Measurements from ENCODE around the gene PANK4.

PANK4 gene

DNA sequence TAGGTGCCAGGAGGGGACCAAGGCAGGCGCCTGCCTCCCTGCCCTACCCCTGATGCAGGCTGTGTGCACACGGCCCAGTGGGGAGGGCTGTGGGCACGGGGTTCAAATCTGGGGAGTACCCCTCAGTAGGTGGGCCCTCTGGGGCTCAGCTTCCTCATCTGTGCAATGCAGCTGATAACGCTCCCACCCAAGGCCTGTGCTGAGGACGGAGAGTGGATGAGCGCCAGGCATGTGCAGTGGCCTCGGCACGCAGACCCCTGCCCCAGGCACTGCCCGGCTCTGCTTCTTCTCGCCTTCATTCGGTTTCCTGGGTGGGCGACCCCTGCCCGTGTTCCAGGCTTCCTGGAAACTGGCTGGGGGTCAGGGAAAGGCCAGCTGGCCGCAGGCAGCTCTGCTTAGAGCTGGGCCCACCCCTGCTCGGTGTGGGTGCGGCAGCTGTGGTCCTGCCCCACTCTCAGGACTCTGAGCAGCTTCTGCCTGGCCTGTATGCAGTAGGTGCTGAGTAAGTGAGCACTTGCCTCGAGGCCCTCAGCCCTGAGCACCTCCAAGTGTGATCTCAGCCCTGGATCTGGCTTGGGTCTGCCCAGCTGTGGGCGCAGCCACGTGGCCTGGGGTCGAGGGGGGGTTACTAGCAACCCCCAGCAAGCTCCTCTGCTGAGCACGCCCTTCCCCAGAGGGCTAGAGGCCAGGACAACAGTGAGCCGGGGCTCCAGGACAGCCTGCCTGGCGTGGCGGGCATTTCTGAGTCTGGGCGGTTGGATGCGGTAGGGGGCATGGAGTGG is 17.9 kb upstream of the PANK4 start:
- DNase-seq, result no peak

DNA sequence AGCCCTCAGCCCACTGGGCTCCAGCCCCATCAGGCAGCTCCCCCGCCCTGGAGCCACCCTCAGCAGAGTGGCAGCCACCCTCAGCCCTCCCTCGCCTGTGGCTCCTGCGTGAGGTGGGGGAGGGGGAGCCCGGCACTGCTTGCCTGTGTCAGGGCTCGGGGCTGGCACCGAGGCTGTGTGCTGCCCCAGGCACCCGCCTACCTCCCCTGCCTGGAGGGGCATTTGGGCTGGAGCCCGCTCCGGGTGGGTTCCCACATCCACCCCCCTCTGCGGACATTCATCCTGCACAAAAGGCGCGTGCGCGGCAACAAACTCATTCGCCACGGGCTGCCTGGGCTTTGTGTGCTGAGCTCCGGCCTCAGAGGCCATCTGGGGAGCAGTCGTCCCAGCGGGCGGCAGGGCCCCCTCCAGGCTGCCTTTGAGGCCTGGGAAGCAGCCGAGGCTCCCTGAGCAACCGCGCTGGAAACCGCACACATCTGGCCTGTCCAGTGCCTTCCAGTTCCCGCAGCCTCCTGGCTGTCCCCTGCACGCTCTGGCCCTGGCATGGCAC is 17.2 kb upstream of the PANK4 start:
- no peak for DNase-seq

DNA sequence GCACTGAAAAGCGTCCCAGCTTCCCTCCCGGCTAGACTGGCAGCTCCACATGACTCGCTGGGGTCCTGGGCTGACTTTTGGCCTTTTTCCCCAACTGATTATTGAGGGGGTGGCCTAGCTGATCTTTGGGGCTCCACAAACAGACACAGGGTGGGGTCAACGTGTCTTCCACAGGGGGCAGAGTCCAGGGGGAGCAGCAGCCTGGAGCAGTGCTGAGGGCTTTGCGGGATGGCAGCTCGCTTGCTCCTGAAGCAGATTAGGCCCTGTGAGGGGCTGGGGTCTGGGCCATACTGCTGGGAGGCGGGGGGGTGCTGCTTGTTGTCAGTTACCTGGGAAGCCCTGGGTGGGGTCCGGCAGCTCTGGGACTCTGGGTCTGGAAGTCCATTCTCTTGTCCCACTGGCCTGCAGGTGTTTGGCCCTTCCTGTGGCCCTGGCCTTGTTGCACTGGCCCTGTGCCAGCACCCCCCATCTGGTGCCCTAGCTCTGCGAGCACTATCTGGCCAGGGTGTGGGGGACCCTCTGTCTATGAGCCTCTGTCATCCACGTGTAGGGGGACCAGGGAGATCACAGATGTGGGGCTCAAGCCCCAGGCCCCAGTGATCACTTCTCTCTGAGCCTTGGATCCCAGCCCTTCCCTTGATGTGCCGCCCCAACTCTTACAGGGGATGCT is 16.0 kb upstream of the PANK4 start:
- DNase-seq, result no peak

DNA sequence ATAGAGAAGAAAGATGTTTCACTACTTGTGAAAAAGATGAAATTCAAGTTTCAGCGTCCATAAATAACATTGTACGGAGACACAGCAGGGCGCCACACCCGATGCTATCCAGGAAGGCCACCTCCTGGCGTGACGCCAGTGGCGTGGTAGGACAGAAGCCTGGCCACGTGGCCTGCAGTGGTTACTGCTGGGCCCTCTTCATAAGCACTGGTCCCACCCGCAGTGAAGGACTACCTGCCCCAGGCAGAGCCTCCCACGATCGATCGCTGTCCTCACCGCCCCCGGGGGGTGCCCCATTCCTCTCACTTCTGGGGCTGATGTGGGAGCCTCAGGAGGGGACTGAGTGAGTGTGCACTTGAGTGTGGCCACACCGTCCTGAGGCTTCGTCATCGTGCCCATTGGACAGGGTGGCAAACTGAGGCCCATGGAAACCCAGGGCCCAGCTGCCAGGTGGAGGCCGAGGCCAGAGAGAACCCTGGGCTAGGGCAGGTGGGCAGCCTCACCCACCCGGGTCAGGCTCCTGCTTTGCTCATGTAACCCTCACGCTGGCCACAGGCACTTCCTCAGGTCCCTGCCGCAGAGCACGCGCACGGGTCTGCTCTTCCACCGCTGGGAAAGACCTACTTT is 15.3 kb upstream of the PANK4 start:
- no peak for DNase-seq

DNA sequence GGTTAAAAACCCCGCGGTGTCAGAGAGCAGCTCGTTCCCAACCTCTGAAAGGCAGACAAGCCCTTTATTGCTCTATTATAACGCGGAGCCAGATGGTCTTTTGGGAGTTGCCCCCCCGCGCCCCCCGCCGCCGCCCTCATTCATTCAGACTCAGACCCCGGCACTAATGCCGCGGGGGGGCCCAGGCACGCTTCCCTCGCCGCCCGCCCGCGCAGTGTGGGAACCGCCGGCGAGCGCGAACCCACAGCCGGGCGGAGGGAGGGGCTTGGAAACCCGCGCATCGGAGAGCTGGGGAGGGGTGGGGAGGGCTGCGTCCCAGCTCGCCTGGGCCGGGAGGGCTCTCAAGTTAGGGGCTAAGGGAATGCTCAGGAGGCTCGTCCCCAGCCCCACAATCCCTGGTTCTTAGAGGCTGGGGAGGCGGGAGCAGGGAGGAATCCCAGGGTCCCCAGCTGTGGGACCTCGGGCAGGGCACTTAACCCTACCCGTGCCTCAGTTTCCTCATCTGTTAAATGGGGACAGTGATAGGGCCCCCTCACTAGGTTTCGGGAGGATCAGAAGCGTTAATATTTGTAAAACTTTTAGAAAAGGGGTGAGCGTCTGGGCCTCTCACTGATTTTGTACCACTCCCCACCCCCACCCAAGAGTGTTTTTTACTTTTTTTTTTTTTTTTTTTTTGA is 14.6 kb upstream of the PANK4 start:
- peak; percentile 33 for DNase-seq

DNA sequence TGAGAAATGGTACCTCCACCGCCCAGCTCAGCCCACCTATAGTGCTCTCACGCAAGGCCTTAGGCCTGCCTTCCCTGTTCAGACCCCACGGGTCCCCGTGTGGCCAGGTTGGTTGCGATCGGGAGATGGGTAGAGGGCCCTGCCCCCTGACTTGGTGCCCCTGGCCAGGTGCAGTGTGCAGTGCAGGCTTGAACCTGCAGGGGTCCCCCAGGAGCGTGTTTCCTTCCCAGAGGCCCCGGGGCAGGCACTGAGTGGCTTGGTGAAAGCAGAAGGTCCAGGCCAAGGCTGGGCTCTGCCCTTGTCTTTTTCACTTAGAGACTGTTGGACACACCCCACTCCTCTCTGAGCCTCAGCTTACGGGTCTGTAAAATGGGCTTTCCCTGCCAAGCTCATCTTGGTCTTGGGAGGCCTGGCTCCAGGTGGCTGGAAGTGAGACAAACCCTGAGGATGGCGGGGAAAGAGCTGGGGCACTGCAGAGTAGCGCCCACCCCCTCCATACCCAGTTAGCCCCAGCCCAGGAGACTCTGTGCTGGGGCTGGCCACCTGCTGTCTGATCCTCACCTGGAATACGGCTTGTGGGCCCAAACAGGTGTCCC is 13.0 kb upstream of the PANK4 start:
- no peak for DNase-seq

DNA sequence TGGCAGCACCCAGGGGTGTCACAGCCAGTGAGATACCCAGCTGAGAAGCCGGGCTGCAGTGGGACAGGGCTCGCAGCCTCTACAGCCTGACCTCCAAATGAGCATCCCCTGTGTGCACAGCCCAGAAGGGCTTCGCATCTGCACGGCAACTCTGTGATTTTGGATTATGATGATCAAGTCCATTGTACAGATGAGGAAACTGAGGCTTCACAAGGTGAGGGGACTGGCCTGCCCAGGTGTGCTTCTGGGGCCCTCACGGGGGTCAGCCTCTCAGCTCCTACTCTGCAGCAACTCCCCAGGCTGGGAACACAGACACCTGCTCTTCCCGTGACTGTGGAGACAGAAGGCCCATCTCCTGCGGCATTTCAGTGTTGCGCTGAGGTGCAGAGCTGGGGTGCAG is 12.5 kb upstream of the PANK4 start:
- no peak for DNase-seq

DNA sequence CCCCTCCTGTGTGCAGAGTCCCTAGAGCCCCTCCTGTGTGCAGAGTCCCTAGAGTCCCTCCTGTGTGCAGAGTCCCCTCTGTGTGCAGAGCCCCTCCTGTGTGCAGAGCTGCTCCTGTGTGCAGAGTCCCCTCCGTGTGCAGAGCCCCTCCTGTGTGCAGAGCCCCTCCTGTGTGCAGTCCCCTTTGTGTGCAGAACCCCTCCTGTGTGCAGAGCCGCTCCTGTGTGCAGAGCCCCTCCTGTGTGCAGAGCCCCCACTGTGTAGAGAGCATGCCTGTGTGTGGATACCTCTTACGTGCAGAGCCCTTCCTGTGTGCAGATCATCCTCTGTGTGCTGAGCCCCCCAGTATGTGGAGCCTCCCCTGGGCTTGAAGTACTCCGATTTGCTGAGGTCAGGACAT is 12.0 kb upstream of the PANK4 start:
- DNase-seq, result no peak

DNA sequence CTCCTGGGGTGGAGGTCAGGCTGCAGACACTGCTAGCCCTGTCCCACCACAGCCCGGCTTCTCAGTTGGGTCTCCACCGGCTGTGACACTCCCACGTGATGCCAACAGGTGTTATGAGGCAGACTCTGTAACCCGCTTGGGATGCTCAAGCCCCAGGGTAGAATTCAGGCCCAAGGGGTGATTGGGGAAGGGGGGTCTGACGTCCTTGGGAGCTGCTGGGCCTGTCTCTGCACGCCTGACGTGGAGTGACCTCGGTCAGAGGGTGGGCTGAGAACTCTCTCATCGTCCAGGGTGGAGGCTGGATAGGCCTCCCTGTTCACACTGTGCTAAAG is 11.4 kb upstream of the PANK4 start:
- DNase-seq, result no peak

DNA sequence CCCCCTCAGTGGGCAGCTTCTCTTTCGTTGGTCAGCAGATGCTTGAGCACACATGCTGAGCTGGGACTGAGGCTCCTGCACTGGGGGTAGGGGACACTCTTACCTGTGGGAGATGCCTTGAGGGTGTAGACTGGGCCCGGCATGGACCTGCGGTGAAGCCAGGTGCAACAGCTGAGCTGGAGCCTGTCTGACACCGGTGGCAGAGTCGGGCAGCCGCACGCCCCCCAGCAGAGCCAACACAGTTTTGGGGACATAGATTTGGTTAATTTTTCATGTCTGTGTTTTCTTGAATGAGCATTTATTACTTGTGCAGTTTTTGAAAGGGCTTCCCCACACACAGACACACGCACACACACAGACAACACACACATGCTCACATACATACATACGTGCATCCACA is 9.6 kb upstream of the PANK4 start:
- no peak for DNase-seq

DNA sequence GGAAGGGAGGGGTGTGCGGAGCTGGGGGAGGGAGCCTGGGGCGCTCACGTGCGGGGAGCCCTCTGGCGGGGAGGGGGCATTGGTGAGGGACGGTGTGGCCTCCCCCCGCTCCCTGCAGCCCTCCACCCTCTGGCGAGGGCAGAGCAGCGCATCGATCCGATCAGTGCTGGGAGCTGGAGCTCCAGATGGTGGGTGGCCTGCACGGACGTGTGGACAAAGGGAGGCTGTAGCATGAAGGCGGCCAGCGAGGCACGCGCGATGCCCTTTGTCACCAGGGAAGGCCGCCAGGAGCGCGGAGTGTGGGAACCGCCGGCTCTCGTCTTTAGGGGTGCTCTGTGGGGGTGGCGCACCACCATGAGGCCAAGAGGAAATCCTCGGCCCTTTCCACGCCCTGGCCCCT is 9.1 kb upstream of the PANK4 start:
- no peak for DNase-seq

DNA sequence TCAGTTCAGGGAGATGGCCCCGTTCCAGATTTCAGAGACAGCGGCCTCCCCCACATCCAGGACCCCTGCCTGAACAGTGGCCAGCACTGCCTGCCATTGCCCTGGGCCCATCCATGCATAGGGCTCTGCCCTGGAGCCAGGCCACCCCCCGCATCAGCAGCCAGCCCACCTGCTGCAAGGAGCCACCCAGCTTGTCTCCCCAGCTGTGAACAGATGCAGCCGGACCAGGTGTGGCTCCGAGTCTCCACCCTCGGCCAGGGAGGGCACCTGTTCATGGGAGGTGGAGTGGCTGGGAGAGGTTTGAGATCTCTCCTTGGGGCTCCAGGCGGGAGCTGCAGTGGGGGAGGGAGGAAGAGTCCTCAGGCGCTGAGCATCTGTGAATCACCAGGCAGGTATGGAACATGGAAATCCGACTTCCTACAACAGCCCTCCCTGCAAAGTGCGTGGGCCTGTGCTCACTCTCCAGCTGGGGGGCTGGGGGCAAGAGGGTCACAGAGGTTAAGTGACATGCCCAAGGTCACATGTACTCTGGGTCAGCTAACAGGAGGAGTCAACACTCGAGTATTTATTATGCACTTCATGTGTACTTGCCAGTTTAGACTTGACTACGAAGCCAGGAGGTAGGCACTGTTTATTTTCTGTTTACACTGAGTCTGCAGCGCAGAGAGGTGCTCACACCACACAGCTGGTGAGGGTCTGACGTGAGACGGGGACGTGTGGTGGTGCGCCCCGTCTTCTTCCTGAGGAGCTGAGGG is 8.5 kb upstream of the PANK4 start:
- no peak for DNase-seq

DNA sequence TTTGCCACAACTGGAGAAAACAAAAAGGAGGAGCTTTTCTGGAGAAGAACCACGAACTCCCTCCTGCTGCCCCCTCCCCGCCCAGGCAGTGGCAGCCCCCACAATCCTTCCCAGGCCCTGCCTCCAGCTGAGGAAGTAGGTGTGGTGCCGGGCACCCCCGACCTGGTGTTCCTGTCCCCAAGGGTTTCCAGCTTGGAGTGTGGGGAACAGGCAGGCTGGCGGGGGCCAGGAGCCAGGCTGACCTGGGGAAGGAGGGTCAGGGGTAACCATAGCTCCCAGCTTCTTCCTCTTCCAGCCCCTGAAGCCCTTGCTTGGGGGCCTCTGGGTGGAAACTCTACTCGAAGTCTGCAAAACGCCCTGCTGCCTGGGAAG is 7.9 kb upstream of the PANK4 start:
- no peak for DNase-seq

DNA sequence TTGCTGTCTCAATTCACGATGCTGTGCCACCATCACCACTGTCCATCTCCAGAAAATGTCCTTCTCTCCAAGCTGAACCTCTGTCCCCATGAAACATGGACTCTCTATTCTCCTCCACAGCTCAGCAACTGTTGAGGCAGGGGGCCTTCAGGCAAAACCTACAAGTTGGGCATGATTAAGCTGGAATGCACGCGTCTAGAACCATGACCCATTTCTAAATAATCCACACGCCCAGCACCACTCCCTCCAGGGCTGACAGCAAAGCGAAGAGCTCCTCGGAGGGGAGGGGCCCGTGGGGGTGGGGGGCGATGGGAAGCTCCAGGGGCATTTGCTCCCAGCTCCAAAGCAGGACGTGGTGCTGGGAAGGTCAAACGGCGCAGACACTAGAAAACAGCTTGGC is 7.0 kb upstream of the PANK4 start:
- DNase-seq, result no peak

DNA sequence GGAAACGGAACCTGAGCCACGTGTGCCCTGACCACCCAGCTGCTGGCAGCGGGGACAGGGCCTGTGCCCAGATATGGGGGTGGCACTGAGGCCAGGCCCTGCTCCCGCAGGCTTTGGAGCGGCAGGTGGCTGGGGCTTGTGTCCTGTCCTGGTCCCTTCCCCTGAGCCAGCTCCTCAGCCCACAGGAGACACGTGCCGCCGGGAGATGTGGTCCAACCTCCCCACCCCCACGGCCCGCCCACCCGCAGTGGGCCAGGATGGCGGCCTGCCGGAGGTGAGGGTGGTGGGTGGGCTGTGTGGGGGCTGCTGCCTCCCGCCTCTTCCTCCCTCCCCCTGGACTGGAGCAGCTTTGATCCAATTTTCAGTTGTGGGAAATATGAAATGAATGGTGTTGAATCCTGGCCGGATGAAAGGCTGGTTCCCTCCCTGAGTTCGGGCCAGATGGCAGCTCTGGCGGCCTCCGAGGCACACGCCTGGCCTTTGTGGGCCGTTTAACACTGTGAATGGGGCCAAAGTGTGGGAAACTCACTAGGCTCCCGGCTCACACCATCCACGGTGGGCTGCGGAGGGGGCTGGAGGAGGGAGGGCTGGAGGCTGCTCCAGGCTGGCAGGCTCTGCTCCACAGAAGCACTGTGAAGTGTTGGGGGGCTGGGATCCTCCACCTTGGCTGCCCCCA is 6.2 kb upstream of the PANK4 start:
- DNase-seq, result no peak

DNA sequence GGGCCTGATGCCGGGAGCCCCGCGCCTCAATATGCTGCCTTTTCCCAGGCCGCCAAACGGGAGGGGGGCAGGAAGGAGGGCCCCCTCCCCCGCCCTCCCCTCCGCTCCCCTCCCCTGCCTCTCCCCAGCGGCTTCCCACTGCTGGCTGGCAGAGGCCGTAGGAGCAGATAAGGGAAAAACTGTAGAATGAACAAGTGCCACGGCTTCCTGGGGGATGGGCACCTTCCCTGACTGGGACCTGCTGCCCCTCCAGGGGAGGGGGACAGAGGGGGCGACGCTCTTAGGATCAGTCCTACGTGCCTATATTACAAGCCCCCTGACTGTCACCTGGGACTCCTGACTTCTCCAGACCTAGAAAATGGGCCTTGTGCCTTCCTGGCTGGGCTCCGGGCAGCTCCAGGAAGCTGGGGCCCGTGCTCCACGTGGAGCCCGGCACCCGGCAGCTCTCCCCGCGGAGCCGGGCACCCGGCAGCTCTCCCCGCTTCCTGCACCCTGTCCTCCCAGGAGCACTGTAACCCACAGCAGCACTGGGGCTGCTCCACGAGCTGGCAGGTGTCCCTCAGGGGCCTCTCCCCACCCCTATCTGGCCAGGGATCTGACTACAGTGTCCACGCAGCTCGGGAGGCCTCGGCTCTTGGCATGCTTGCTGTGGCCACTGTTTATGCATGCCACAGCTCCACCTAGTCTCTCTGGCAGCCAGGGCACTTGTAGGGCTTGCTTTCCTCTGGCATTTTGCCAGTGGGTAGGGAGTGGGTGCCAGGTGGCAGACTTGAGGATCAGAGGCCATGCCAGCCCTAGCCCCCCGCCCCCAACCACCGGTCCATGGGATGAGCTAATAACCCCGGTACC is 4.3 kb upstream of the PANK4 start:
- no peak for DNase-seq

DNA sequence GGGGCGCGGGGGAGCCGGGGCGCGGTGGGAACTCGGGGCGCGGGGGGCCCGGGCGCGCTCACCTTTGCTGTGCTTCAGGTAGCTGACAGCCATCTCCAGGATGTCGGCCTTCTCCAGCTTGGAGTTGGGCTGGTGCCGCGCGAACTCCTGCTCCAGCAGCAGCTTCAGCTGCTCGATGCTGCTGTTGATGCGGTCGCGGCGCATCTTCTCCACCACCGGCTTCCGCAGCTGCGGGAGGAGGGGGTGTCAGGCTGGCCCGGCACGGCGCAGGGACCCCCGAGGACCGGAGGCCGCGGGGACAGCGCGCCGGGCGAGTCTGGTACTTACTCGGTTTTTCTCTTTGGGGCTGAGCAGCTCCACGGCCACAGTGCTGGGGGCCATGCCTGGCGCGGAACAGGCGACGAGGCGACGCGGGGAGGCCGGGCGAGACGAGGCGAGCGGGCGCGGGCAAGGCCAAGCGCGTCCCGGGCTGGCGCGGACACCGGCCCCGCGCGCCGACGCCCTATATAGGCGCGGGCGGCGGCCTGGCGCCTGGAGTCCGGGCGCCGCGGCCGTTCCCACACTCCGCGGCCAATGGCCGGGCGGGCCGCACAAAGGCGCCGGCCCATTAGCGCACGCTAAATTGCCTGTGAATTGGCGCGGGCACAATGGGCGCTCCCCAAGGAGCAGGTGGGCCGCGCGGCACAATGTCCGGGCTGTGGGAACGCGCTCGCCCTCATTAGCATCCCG is 3.6 kb upstream of the PANK4 start, which contains the start of gene HES5:
HES5 (minus strand) TSS at position 480 of the 729 bp plus-strand sequence; CDS start at position 381, 99 bp downstream.
- DNase-seq, result no peak

DNA sequence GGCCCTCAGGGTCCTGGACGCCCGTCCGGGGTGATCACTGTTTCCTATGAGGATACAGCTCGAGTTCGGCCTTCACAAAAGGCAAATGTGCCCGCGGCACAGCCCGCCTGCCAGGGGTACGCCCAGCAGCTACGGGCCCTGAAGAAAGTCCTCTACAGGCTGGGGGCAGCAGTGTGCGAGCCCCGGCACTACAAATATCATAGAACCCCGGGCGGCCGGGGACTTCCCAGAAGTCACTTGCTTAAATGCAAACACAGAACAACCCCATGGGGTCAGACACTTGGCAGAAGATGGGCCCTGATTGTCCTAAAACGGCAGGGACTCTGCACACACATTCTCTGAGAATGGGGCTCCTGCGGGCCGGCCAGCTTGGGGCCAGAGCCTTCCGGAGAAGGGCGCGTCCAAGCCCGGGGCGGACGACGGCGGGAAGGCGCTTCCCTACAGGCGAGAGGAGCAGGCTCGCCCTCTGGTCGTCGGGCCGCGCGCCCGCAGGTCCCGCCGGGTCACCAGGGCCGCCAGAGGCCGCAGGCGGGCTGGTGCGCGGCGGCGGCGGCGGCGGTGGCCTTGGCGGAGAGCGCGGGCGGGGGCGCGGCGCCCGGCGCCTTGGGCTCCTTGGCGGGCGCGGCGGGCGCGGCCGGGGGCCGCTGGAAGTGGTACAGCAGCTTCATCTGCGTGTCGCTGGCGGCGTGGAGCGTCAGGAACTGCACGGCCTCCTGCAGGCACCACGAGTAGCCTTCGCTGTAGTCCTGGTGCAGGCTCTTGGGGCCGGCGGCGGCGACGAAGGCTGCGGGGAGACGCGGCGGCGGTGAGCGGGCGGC is 2.8 kb upstream of the PANK4 start:
- DNase-seq, result peak; percentile 56

DNA sequence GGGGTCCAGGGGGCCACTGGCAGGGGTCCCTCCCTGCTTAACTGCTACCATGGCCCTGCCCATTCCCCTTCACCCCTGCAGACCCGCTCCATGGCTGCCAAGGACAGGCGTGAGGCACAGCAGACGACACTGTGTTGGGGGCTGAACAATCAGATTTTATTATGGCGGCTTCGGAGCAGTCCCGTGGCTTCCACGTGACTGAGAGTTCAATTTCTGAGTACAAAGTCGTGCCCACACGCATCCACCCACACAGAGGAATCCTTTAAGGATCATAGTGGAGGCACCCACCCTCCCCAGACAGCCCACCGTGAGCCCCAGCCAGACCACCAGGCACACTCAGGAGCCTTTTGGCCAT is 2.2 kb upstream of the PANK4 start:
- no peak for DNase-seq

All from stimulated activated CD4-positive, alpha-beta T cell treated with anti-CD3 and anti-CD28 coated beads, Interleukin-12 subunit alpha, Interleukin-12 subunit beta, amount 100 ng/mL, for 4 hours (primary cell).